Left ventricle myocardium inferior (tissue), 1 donor: ENCODE results near the gene SGMS1. TPM values are rescaled to one million over a fixed set of nuclear protein-coding genes. Genes with fewer than 3 reads are reported as not detected.

Source experiments
- DNase-seq: peaks from one replicate; pipeline ENCODE4 v3.0.0-alpha.2; 2020
- H3K27ac ChIP-seq: fragments of 200-600 bp; replicated peaks from 2 replicates; pipeline ENCODE4 v1.8.0; 2021
- H3K27me3 ChIP-seq: fragments of 200-600 bp; 2 replicates; pipeline ENCODE4 v1.8.0; 2021; ENCODE audit warnings: low read depth
- H3K36me3 ChIP-seq: fragments of 200-600 bp; 2 replicates; pipeline ENCODE4 v1.8.0; 2021
- H3K4me1 ChIP-seq: fragments of 200-600 bp; 2 replicates; pipeline ENCODE4 v1.8.0; 2021
- H3K4me3 ChIP-seq: fragments of 200-600 bp; 2 replicates; pipeline ENCODE4 v1.8.0; 2021; ENCODE audit warnings: mild to moderate bottlenecking, moderate library complexity
- H3K9me3 ChIP-seq: fragments of 200-600 bp; replicated peaks from 2 replicates; pipeline ENCODE4 v1.8.0; 2021
- intact Hi-C: fragments of 100-400 bp; cut with micrococcal nuclease; formaldehyde crosslinking; loops from one replicate; pipeline ENCODE4 v1.11.0; 2022
- total RNA-seq: library from RNA; stranded (reverse); fragmentation: NEBNext Ultra II Directional; extraction: Animal tissue kit (Norgen Biotek cat#: 25700); gene quantifications from one replicate; pipeline ENCODE4 v1.2.1, GENCODE V29; 2021
- TF ChIP-seq, protein P1 (sequence below): fragments of 200-600 bp; IDR thresholded peaks from 2 replicates; pipeline ENCODE4 v1.8.0; 2021; ENCODE audit warnings: antibody characterized with exemption, mild to moderate bottlenecking, borderline replicate concordance
- donor health status: DM: no; HTN: yes; CAD: no; lungs with severe emphysema.

SGMS1 gene
- total RNA-seq, 1 donor from 2014 or later: 18.6 TPM

DNA sequence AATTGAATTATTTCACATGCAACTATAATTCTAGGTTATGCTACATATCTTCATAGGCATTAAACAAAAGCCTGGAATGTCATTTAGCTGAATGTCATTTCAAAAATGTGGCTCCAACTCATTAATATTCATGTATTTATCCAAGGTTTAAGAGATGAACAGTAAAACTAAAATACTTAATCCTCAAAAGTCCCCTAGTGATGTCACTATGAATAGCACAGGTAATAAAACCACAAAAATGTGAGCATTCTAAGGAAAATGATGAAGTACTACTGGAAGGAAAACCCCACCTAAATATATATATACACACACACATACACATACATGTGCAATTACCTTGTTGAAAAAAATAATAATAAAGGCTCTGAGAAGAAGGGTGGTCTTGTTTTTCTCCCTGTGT lies 218.0 kb downstream of the SGMS1 start:
- TF ChIP-seq, protein P1, sequence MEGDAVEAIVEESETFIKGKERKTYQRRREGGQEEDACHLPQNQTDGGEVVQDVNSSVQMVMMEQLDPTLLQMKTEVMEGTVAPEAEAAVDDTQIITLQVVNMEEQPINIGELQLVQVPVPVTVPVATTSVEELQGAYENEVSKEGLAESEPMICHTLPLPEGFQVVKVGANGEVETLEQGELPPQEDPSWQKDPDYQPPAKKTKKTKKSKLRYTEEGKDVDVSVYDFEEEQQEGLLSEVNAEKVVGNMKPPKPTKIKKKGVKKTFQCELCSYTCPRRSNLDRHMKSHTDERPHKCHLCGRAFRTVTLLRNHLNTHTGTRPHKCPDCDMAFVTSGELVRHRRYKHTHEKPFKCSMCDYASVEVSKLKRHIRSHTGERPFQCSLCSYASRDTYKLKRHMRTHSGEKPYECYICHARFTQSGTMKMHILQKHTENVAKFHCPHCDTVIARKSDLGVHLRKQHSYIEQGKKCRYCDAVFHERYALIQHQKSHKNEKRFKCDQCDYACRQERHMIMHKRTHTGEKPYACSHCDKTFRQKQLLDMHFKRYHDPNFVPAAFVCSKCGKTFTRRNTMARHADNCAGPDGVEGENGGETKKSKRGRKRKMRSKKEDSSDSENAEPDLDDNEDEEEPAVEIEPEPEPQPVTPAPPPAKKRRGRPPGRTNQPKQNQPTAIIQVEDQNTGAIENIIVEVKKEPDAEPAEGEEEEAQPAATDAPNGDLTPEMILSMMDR: no peak
- Histone ChIP-seq H3K4me1 (peaks cover 14% of the 10 kb centered on the region), H3K4me3 (no peak overlapping the region), H3K9me3 (peaks cover 9% of the 10 kb centered on the region), H3K27ac (no peak overlapping the region), H3K36me3 (no peaks in the 10 kb centered on the region), H3K27me3 (no peaks in the 10 kb centered on the region)
- intact Hi-C loops: no loop called here
- DNase-seq: no peak

DNA sequence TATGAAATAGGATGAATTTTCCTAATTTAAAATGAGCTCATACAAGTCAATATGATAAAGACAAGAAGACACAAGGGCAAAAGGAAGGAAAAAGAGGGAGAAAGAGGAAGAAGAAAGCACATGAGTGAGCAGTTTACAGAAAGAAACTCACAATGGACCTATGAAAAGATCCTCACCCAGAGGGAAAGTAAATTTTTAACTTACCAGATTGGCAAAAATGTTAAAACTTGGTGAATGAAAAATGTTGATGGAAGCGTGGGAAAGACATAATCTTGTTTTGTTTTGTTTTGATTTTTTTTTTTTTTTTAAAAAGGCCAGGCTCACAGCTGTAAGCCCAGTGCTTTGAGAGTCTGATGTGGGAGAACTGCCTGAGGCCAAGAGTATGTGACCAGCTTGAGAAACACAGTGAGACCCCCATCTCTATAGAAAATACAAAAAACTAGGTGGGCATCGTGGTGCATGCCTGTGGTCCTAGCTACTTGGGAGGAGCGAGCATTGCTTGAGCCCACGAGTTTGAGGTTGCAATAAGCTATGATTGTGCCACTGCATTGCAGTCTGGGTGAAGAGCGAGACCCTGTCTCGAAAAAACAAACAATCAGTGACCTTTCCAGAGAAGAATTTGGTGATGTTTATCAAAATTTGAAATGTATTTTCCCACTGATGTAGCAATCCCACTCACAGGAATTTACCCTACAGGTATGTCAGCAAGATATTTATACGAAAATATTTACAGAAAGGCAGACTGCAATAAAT lies 219.6 kb downstream of the SGMS1 start:
- no peaks in the 10 kb centered on the region for H3K27me3 ChIP-seq
- intact Hi-C loops: no loop called here
- DNase-seq: no peak
- no peak overlapping the region for H3K27ac ChIP-seq
- TF ChIP-seq, protein P1: no peak
- H3K9me3 ChIP-seq: peaks cover 9% of the 10 kb centered on the region
- H3K4me1 ChIP-seq: peaks cover 15% of the 10 kb centered on the region
- H3K4me3 ChIP-seq: no peak overlapping the region
- no peaks in the 10 kb centered on the region for H3K36me3 ChIP-seq

DNA sequence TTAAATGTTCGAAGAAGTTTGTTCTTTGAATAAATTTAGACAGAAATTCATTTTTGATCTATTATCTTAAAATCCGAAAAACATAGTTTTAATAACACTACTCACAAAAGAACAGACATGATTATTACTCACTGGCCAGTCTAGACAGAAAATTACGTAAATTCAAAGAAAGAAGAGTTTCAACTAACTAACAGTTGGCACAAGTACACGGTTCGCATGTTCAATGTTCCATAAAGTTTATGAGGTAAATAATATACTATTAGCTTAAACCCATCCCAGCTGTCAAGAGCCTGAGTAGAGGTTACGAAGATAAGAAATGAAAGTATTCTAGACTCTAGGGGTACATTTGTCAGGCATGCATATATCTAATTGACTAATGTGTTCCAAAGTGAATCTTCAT lies 220.7 kb downstream of the SGMS1 start:
- H3K27me3 ChIP-seq: no peaks in the 10 kb centered on the region
- H3K36me3 ChIP-seq: no peaks in the 10 kb centered on the region
- peaks cover 9% of the 10 kb centered on the region for H3K9me3 ChIP-seq
- intact Hi-C loops: no loop called here
- H3K4me1 ChIP-seq: peaks cover 23% of the 10 kb centered on the region
- no peak overlapping the region for H3K27ac ChIP-seq
- TF ChIP-seq, protein P1: no peak
- H3K4me3 ChIP-seq: no peak overlapping the region
- DNase-seq: no peak

DNA sequence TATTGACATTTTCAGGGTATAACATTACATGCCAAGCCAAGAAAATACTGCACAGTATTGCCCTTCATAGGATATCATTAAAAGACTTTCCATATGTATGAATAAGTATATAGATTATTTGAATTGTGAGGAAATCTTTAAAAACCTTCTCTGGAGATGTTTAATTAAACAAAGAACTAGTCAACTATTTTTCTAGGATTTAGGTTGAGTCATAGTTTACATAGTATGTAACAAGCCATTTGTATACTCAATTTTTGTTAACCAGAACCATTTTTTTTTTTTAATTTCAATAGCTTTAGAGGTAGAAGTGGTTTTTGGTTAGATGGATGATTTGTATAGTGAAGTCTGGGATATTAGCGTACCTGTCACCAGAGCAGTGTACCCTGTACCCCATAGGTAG lies 221.3 kb downstream of the SGMS1 start:
- intact Hi-C loops: no loop called here
- H3K4me3 ChIP-seq: no peak overlapping the region
- no peaks in the 10 kb centered on the region for H3K27me3 ChIP-seq
- peaks cover 9% of the 10 kb centered on the region for H3K9me3 ChIP-seq
- no peaks in the 10 kb centered on the region for H3K36me3 ChIP-seq
- DNase-seq: no peak
- TF ChIP-seq, protein P1: no peak
- H3K4me1 ChIP-seq: peaks cover 29% of the 10 kb centered on the region
- H3K27ac ChIP-seq: no peak overlapping the region

DNA sequence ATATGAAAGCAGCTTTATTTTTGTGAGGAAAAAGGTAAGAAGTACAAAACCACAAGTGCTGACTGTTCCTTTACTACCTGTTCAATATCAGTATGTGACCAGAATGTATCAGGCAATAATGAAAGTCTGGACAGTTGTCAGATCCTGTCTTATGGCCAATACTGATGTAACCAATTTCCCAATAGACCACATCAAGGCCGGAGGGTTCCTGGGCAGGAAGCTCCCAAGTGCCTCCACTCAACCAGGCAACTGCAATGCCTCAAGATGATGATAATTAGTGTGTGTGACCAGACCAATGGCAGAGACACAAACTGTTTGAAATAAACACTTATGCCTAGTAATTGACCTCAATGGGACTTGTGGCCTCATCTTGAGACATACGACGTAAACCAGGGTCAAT lies 223.1 kb downstream of the SGMS1 start:
- intact Hi-C loops: no loop called here
- H3K4me3 ChIP-seq: no peak overlapping the region
- TF ChIP-seq, protein P1: no peak
- no peaks in the 10 kb centered on the region for H3K36me3 ChIP-seq
- no peak overlapping the region for H3K27ac ChIP-seq
- peaks cover 42% of the 10 kb centered on the region for H3K4me1 ChIP-seq
- H3K27me3 ChIP-seq: no peaks in the 10 kb centered on the region
- no peak for DNase-seq
- H3K9me3 ChIP-seq: no peaks in the 10 kb centered on the region
